OCI-LY7 (cell line): ENCODE data around the gene PPP1R12C. TPM values are rescaled to one million over a fixed set of nuclear protein-coding genes. Genes with fewer than 3 reads are reported as not detected.

ENCODE experiments used
- BruUV-seq: library from RNA; stranded (reverse); fragments of 400-500 nt; replicated peaks from 2 replicates; lab custom pipeline; 2021; lab: Mats Ljungman, UMichigan
- CTCF ChIA-PET: fragments of 300-600 bp; sonication (Branson Sonifier 250); formaldehyde crosslinking; loops from one replicate; lab custom pipeline; 2022; ENCODE audit warnings: antibody characterized with exemption; ENCODE audit not compliant: unreplicated experiment; lab: Charles Lee
- POLR2A ChIA-PET: fragments of 300-600 bp; sonication (Branson Sonifier 250); formaldehyde crosslinking; loops from one replicate; lab custom pipeline; 2022; ENCODE audit warnings: antibody characterized with exemption; lab: Charles Lee
- DNase-seq: peaks from one replicate; pipeline ENCODE4 v3.0.0-alpha.2; 2015; ENCODE audit warnings: low spot score
- H2AFZ ChIP-seq: fragments of 200-600 bp; sonication (generic), shearing (Covaris generic); 2 replicates; pipeline ENCODE4 v1.6.1; 2014; ENCODE audit warnings: mild to moderate bottlenecking, antibody characterized with exemption, low read length, moderate library complexity
- H3K27ac ChIP-seq: fragments of 200-600 bp; sonication (generic); 2 replicates; pipeline ENCODE4 v1.5.1; 2014; ENCODE audit warnings: mixed run types, low read depth, mild to moderate bottlenecking, moderate library complexity, low read length, inconsistent platforms; ENCODE audit not compliant: poor library complexity, severe bottlenecking
- H3K36me3 ChIP-seq: fragments of 200-600 bp; sonication (generic); 2 replicates; pipeline ENCODE4 v1.6.1; 2014; ENCODE audit warnings: mild to moderate bottlenecking, antibody characterized with exemption, low read length, moderate library complexity, mixed read lengths; ENCODE audit not compliant: insufficient read depth
- H3K4me1 ChIP-seq: fragments of 200-600 bp; sonication (generic); 2 replicates; pipeline ENCODE4 v1.5.1; 2014; ENCODE audit warnings: mild to moderate bottlenecking, low read length; ENCODE audit not compliant: insufficient read depth, poor library complexity, severe bottlenecking
- H3K4me2 ChIP-seq: fragments of 200-600 bp; sonication (generic); 2 replicates; pipeline ENCODE4 v1.6.1; 2014; ENCODE audit warnings: mild to moderate bottlenecking, low read length
- H3K4me3 ChIP-seq: fragments of 200-600 bp; sonication (generic); 2 replicates; pipeline ENCODE4 v1.5.1; 2014; ENCODE audit warnings: mild to moderate bottlenecking, low read depth, low read length; ENCODE audit not compliant: poor library complexity, severe bottlenecking
- H3K79me2 ChIP-seq: fragments of 200-600 bp; sonication (generic); 2 replicates; pipeline ENCODE4 v1.6.1; 2016; ENCODE audit warnings: low read depth, mild to moderate bottlenecking, low read length, moderate library complexity, mixed read lengths; ENCODE audit not compliant: insufficient read depth
- H3K9me2 ChIP-seq: fragments of 200-600 bp; sonication (generic); 2 replicates; pipeline ENCODE4 v1.6.1; 2016; ENCODE audit warnings: mild to moderate bottlenecking, low read length, mixed read lengths; ENCODE audit not compliant: insufficient read depth
- H3K9me3 ChIP-seq: fragments of 200-600 bp; sonication (generic); 2 replicates; pipeline ENCODE4 v1.6.1; 2014; ENCODE audit warnings: mild to moderate bottlenecking, mixed run types, low read length, mixed read lengths
- H4K20me1 ChIP-seq: fragments of 200-600 bp; sonication (generic); 2 replicates; pipeline ENCODE4 v1.6.1; 2014; ENCODE audit warnings: mild to moderate bottlenecking, antibody characterized with exemption, low read length, moderate library complexity, mixed read lengths; ENCODE audit not compliant: insufficient read depth
- EZH2phosphoT487 ChIP-seq: fragments of 200-600 bp; sonication (generic); IDR thresholded peaks from 2 replicates; pipeline ENCODE4 v1.6.1; 2018; ENCODE audit warnings: low read depth, borderline replicate concordance, mild to moderate bottlenecking, mixed run types, antibody characterized with exemption, low read length, moderate library complexity, mixed read lengths
- intact Hi-C: fragments of 100-400 bp; cut with micrococcal nuclease; formaldehyde crosslinking; loops from one replicate; pipeline ENCODE4 v1.10.0; 2022; ENCODE audit not compliant: unreplicated experiment
- total RNA-seq, 2 experiments: library from RNA; depleted of rRNA in 1 of 2; stranded (reverse); fragments of >200 nt in 1 of 2; shearing (Covaris generic) in 1 of 2; gene quantifications; 2 replicates each; pipeline ENCODE4 v1.2.3, GENCODE V29; 2014 to 2022
- TF ChIP-seq, protein P1 (sequence below): fragments of 200-600 bp; sonication (generic); conservative IDR thresholded peaks from 2 replicates; pipeline ENCODE4 v1.5.1; 2014; ENCODE audit warnings: mild to moderate bottlenecking, antibody characterized with exemption, low read length, moderate library complexity, mixed read lengths

Gene PPP1R12C
- total RNA-seq, 2 experiments from 2014 or later, result 177 to 211 TPM

DNA sequence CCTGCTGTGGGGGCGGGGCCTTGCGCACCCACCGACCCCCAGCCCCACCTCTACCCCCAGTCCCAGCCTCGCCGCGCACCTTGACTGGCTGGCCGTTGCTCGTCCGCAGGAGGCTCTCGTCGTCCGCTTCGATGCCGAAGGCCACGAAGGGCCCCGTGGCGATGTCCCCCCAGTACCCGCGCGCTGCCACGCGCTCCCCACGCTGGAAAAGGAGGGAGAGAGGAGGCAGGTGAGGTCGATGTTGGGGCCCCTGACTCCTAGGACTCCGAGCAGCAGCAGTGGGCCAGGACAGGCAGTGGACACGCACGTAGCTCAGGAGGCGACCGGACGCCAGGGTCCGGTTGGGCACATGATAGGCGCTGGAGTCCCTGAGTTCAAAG is 43.5 kb upstream of the PPP1R12C start:
- H3K4me2 ChIP-seq, result 0 out of 2 replicates have a peak overlapping the region, but pooled peaks have one; percentile 18
- no peaks in the 10 kb centered on the region for H4K20me1 ChIP-seq
- ChIA-PET POLR2A (no interaction called here), CTCF (interaction anchor here (0.6 to 1.5 kb wide), 2 partner anchors 9 kb away, joined by 3 to 4 read pairs; no protein-coding TSS in a partner anchor)
- no peaks in the 10 kb centered on the region for H3K9me2 ChIP-seq
- peak overlapping the region; percentile 22 for H3K4me3 ChIP-seq
- H3K9me3 ChIP-seq, result no peaks in the 10 kb centered on the region
- no peak overlapping the region for H2AFZ ChIP-seq
- no peak for DNase-seq
- no peaks in the 10 kb centered on the region for H3K36me3 ChIP-seq
- BruUV-seq, result no TSS peak
- TF ChIP-seq, protein P1, sequence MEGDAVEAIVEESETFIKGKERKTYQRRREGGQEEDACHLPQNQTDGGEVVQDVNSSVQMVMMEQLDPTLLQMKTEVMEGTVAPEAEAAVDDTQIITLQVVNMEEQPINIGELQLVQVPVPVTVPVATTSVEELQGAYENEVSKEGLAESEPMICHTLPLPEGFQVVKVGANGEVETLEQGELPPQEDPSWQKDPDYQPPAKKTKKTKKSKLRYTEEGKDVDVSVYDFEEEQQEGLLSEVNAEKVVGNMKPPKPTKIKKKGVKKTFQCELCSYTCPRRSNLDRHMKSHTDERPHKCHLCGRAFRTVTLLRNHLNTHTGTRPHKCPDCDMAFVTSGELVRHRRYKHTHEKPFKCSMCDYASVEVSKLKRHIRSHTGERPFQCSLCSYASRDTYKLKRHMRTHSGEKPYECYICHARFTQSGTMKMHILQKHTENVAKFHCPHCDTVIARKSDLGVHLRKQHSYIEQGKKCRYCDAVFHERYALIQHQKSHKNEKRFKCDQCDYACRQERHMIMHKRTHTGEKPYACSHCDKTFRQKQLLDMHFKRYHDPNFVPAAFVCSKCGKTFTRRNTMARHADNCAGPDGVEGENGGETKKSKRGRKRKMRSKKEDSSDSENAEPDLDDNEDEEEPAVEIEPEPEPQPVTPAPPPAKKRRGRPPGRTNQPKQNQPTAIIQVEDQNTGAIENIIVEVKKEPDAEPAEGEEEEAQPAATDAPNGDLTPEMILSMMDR, result no peak
- TF ChIP-seq EZH2phosphoT487, result no peak
- no peaks in the 10 kb centered on the region for H3K79me2 ChIP-seq
- intact Hi-C loops, result loop anchor here (1.0 to 5.0 kb wide), 3 partner anchors 20 to 279 kb away; no protein-coding TSS in a partner anchor
- H3K27ac ChIP-seq, result no peak overlapping the region
- H3K4me1 ChIP-seq, result peaks cover 5% of the 10 kb centered on the region

DNA sequence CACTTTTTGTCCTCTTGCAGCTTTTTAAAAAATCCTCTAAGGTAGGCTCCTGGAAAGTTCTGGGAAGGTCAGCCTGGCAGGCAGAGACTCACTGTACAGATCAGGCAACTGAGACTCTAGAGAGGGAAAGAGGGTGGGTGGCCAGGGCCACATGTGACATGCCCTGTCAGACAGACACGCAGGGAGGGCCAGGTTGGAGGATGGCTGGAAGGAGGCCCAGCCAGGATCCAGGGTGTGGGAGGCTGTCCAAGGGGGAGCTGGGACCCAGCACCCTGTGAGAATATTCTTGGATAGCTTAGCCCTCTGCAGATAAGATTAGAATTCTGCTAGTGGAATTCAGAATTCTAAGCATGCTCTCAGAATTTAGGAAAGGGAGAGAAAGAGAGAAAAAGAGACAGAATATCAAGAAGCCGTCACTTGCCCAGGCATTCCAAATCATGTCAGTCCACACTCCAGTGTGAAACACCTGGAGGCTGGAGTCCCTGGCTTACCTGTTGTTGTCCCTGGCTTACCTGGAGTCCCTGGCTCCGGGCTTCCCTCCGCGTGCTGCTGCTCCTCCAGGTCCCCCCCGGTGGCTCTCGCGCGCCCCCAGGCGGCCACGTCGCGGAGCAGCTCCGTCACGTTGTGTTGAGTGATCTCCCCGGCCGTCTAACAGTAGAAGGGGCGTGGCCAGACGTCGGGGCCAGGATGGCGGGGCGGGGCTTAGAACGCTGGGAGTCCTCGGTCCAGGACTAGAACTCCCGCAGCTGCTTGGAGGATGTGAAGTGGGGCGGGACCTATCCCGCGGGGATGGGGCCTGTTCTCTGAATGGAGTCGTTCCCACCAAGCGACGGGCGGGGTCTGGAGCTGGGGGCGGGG is 42.9 kb upstream of the PPP1R12C start:
- no peaks in the 10 kb centered on the region for H3K36me3 ChIP-seq
- peaks cover 5% of the 10 kb centered on the region for H3K4me1 ChIP-seq
- BruUV-seq, result no TSS peak
- POLR2A ChIA-PET, result no interaction called here
- no peaks in the 10 kb centered on the region for H3K9me2 ChIP-seq
- peak overlapping the region; percentile 22 for H3K4me3 ChIP-seq
- CTCF ChIA-PET, result interaction anchor here (0.6 to 1.5 kb wide), 2 partner anchors 9 to 10 kb away, joined by 3 to 4 read pairs; no protein-coding TSS in a partner anchor
- no peaks in the 10 kb centered on the region for H3K79me2 ChIP-seq
- H3K4me2 ChIP-seq, result peak overlapping the region; percentile 18; the same call in 1 of the 2 replicates
- no peak overlapping the region for H3K27ac ChIP-seq
- H4K20me1 ChIP-seq, result no peaks in the 10 kb centered on the region
- H3K9me3 ChIP-seq, result no peaks in the 10 kb centered on the region
- H2AFZ ChIP-seq, result no peak overlapping the region
- TF ChIP-seq EZH2phosphoT487, result no peak
- TF ChIP-seq, protein P1, result peak; percentile 98
- DNase-seq, result peak; percentile 95
- intact Hi-C loops, result loop anchor here (1.0 to 5.0 kb wide), 3 partner anchors 19 to 278 kb away; no protein-coding TSS in a partner anchor
